HCT116 (cell line): Measurements from ENCODE around the gene IL17REL. TPM values are rescaled to one million over a fixed set of nuclear protein-coding genes. Genes with fewer than 3 reads are reported as not detected.

Experiments
- ATAC-seq: fragments of 200-7000 bp; cut with Tn5 transposase; 2 replicates; pipeline ENCODE4 v1.9.1; 2020; ENCODE audit warnings: mild to moderate bottlenecking, moderate library complexity
- BruUV-seq: library from RNA; stranded (reverse); fragments of 400-500 nt; replicated peaks from 2 replicates; lab custom pipeline; 2021; lab: Mats Ljungman, UMichigan
- CTCF ChIA-PET: fragments of 300-600 bp; sonication (Branson Sonifier 250); formaldehyde crosslinking; loops from one replicate; lab custom pipeline; 2021; ENCODE audit warnings: antibody characterized with exemption; lab: Charles Lee
- POLR2A ChIA-PET: fragments of 300-600, 350-600 bp; sonication (Branson Sonifier 250); formaldehyde crosslinking; loops from one replicate; lab custom pipeline; 2021; ENCODE audit warnings: antibody characterized with exemption; lab: Charles Lee
- RAD21 ChIA-PET, 2 experiments: fragments of 300-600 bp; sonication (Branson Sonifier 250); formaldehyde crosslinking; loops; one replicate each; lab custom pipeline; 2023; ENCODE audit warnings: low total read pairs in 2 of 2; ENCODE audit not compliant: uncharacterized antibody in 2 of 2, unreplicated experiment in 2 of 2, low non-redundant PET in 1 of 2; lab: Charles Lee
- DNase-seq: peaks from one replicate; pipeline ENCODE4 v3.0.0-alpha.2; 2010; ENCODE audit warnings: low read depth, low spot score
- H2AFZ ChIP-seq: fragments of 200-600 bp; shearing (Covaris generic), sonication (generic); 2 replicates; pipeline ENCODE4 v1.6.1; 2017; ENCODE audit warnings: low read depth, mixed run types, mixed read lengths, antibody characterized with exemption, low read length; ENCODE audit not compliant: poor library complexity, severe bottlenecking
- H3K27ac ChIP-seq: 2 replicates; pipeline ENCODE4 v1.5.1; 2012; ENCODE audit warnings: low read depth, low read length
- H3K27me3 ChIP-seq: fragments of 200-600 bp; sonication (generic); 2 replicates; pipeline ENCODE4 v1.6.1; 2016; ENCODE audit warnings: mixed run types, low read length, mixed read lengths; ENCODE audit not compliant: insufficient read depth
- H3K36me3 ChIP-seq, 2 experiments: fragments of 200-500 bp in 1 of 2; fragments of 200-600 bp in 1 of 2; sonication (Bioruptor generic) in 1 of 2; sonication (generic) in 1 of 2; 2 replicates each; pipeline versions ENCODE4 v1.5.1 to v1.6.1; 2014 to 2016; ENCODE audit warnings: low read length in 2 of 2, inconsistent platforms in 1 of 2, mixed read lengths in 1 of 2, mixed run types in 1 of 2; ENCODE audit not compliant: insufficient read depth in 2 of 2, control insufficient read depth in 1 of 2
- H3K4me1 ChIP-seq, 2 experiments: fragments of 200-600 bp in 1 of 2; sonication (generic) in 1 of 2; 2 replicates each; pipeline versions ENCODE4 v1.5.1 to v1.6.1; 2012 to 2017; ENCODE audit warnings: low read length in 2 of 2, inconsistent platforms in 1 of 2, mild to moderate bottlenecking in 1 of 2, mixed read lengths in 1 of 2, mixed run types in 1 of 2, moderate library complexity in 1 of 2; ENCODE audit not compliant: insufficient read depth in 2 of 2, control insufficient read depth in 1 of 2
- H3K4me2 ChIP-seq: fragments of 200-600 bp; sonication (generic); 2 replicates; pipeline ENCODE4 v1.6.1; 2017; ENCODE audit warnings: mixed run types, low read length, mixed read lengths
- H3K4me3 ChIP-seq, 2 experiments: fragments of 200-600 bp in 1 of 2; sonication (generic) in 1 of 2; replicated peaks in 1 of 2; 2 replicates each; pipeline ENCODE4 v1.5.1; 2011 to 2016; ENCODE audit warnings: low read length in 2 of 2, control low read depth in 1 of 2, low read depth in 1 of 2, mild to moderate bottlenecking in 1 of 2, mixed read lengths in 1 of 2, mixed run types in 1 of 2
- H3K79me2 ChIP-seq: fragments of 200-600 bp; sonication (generic); 2 replicates; pipeline ENCODE4 v1.6.1; 2017; ENCODE audit warnings: mild to moderate bottlenecking, mixed run types, low read length, moderate library complexity, mixed read lengths; ENCODE audit not compliant: insufficient read depth
- H3K9ac ChIP-seq: fragments of 200-600 bp; sonication (generic); 2 replicates; pipeline ENCODE4 v1.6.1; 2016; ENCODE audit warnings: low read length, mixed read lengths
- H3K9me2 ChIP-seq: fragments of 200-600 bp; sonication (generic), shearing (Covaris generic); 2 replicates; pipeline ENCODE4 v1.6.1; 2017; ENCODE audit warnings: mixed run types, mild to moderate bottlenecking, moderate library complexity; ENCODE audit not compliant: insufficient read depth
- H3K9me3 ChIP-seq, 2 experiments: fragments of 200-500 bp in 1 of 2; fragments of 200-600 bp in 1 of 2; sonication (Bioruptor generic) in 1 of 2; sonication (generic) in 1 of 2; 2 replicates each; pipeline ENCODE4 v1.6.1; 2014 to 2017; ENCODE audit warnings: low read length in 2 of 2, mixed read lengths in 2 of 2, inconsistent platforms in 1 of 2, low read depth in 1 of 2, mild to moderate bottlenecking in 1 of 2, mixed run types in 1 of 2, moderate library complexity in 1 of 2; ENCODE audit not compliant: control insufficient read depth in 1 of 2, insufficient read depth in 1 of 2
- H4K20me1 ChIP-seq: fragments of 200-600 bp; sonication (generic), shearing (Covaris generic); 2 replicates; pipeline ENCODE4 v1.6.1; 2017; ENCODE audit warnings: mixed run types, mild to moderate bottlenecking, moderate library complexity; ENCODE audit not compliant: insufficient read depth
- EGR1 ChIP-seq: IDR thresholded peaks from 2 replicates; pipeline ENCODE4 v1.6.1; 2012; ENCODE audit warnings: low read depth
- EZH2 ChIP-seq: fragments of 200-600 bp; sonication (generic); IDR thresholded peaks from 2 replicates; pipeline ENCODE4 v1.6.1; 2017; ENCODE audit warnings: antibody characterized with exemption, mixed run types
- FOSL1 ChIP-seq: IDR thresholded peaks from 2 replicates; pipeline ENCODE4 v1.6.1; 2012; ENCODE audit warnings: low read depth
- JUND ChIP-seq: IDR thresholded peaks from 2 replicates; pipeline ENCODE4 v1.6.1; 2012
- POLR2AphosphoS5 ChIP-seq: IDR thresholded peaks from 2 replicates; pipeline ENCODE4 v1.6.1; 2011; ENCODE audit warnings: mild to moderate bottlenecking, low read depth, low read length, moderate library complexity
- RAD21 ChIP-seq: IDR thresholded peaks from 2 replicates; pipeline ENCODE4 v1.6.1; 2012; ENCODE audit warnings: low read depth, mild to moderate bottlenecking
- SRF ChIP-seq: IDR thresholded peaks from 2 replicates; pipeline ENCODE4 v1.6.1; 2012; ENCODE audit warnings: low read depth
- ZFX ChIP-seq: fragments of 450-650 bp; IDR thresholded peaks from 2 replicates; pipeline ENCODE4 v1.6.1; 2017
- ZNF274 ChIP-seq: fragments of 200-500 bp; sonication (Bioruptor generic); IDR thresholded peaks from 2 replicates; pipeline ENCODE4 v1.6.1; 2014; ENCODE audit warnings: mild to moderate bottlenecking, low read depth, low read length, inconsistent platforms
- intact Hi-C: fragments of 100-400 bp; cut with micrococcal nuclease; formaldehyde crosslinking; loops from 2 replicates; pipeline ENCODE4 v1.10.0; 2022
- total RNA-seq: library from RNA; stranded (reverse); gene quantifications from one replicate; pipeline ENCODE4 v1.2.1, GENCODE V29; 2021; ENCODE audit not compliant: unreplicated experiment
- TF ChIP-seq, protein P1 (sequence below): IDR thresholded peaks from 2 replicates; pipeline ENCODE4 v1.6.1; 2012

IL17REL gene
- total RNA-seq, 1 experiment from 2014 or later: not detected

DNA sequence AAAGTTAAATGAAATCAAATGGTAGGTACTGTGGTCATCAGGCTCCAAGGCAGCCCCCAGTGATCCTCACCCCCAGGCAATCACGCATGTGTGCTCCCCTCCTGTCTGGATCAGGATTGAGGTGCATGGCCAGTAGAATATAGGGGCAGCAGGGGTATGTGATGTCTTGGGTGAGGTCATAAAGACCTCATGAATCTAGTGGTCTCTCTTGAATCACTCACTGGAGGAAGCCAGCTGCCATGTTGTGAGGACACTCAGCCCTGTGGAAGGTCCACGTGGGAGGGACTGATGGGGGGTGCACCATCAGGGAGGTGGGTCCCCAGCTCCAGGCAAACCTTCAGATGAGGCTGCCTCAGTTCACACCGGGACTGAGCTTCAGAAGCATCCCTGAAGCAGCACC lies 6.8 kb upstream of the IL17REL start:
- no peaks in the 10 kb centered on the region for H3K27me3 ChIP-seq
- H3K4me1 ChIP-seq: peaks cover 0 to 8% of the 10 kb centered on the region in 2 experiments; a peak in 1 of 4 replicates
- no peaks in the 10 kb centered on the region for H4K20me1 ChIP-seq
- H3K4me3 ChIP-seq: no peak overlapping the region
- H3K9me2 ChIP-seq: no peaks in the 10 kb centered on the region
- no peaks in the 10 kb centered on the region for H3K79me2 ChIP-seq
- TF ChIP-seq SRF: no peak
- TF ChIP-seq ZNF274: no peak
- TF ChIP-seq FOSL1: no peak
- TF ChIP-seq JUND: no peak
- TF ChIP-seq, protein P1, sequence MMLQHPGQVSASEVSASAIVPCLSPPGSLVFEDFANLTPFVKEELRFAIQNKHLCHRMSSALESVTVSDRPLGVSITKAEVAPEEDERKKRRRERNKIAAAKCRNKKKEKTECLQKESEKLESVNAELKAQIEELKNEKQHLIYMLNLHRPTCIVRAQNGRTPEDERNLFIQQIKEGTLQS: no peak
- no peak for TF ChIP-seq EGR1
- H3K9me3 ChIP-seq: peaks cover 0 to 6% of the 10 kb centered on the region in 2 experiments; a peak in 1 of 4 replicates
- ChIA-PET CTCF (interaction anchor here (0.8 kb wide), 1 partner anchor 11 kb away, joined by 4 read pairs; no protein-coding TSS in a partner anchor), POLR2A (no interaction called here), RAD21 (no interaction called here)
- no peak for ATAC-seq
- DNase-seq: no peak
- intact Hi-C loops: no loop called here
- H3K27ac ChIP-seq: no peak overlapping the region
- no peaks in the 10 kb centered on the region for H3K36me3 ChIP-seq
- BruUV-seq: no TSS peak
- H3K9ac ChIP-seq: no peak overlapping the region
- no peak overlapping the region for H3K4me2 ChIP-seq
- H2AFZ ChIP-seq: no peak overlapping the region

DNA sequence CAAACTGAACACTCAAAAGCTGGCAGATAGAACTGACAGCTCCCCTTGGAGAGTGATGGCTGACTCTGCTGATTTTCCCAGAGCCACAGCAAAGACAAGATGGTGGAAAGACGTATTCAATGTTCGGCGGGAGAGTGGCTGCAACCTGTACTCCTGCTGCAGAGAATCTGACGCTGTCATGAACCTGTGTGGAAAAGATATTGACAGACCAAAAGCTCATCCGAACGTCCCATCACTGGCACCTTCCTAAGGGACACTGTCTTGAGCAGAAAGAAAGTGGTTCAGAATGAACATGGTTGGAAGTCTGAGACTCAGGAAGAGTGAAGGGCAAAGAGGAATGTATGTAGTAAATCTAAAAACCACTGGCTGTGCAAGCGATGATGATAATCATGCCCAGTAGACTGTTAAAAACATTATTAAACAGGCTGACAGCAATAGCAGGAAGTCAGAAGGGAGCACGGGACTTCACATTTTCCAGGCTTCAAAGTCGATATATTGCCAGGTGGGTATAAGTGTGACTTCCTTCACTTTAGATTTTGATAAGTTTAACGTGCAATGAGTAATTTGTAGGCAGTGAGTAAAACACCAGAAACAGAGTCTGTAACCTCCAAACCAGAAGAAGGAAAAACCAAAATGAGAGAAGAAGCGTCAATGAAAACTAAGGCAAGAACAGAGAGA lies 6.2 kb upstream of the IL17REL start:
- no peak overlapping the region for H3K9ac ChIP-seq
- no peak for TF ChIP-seq EZH2
- TF ChIP-seq EGR1: no peak
- TF ChIP-seq POLR2AphosphoS5: no peak
- no peak for TF ChIP-seq JUND
- no peak for TF ChIP-seq ZFX
- no peak for TF ChIP-seq ZNF274
- no peak for TF ChIP-seq RAD21
- DNase-seq: no peak
- H3K27me3 ChIP-seq: no peaks in the 10 kb centered on the region
- ChIA-PET RAD21 (no interaction called here), POLR2A (no interaction called here), CTCF (no interaction called here)
- no peak overlapping the region for H3K27ac ChIP-seq
- no peaks in the 10 kb centered on the region for H4K20me1 ChIP-seq
- no peak overlapping the region for H3K4me2 ChIP-seq
- peaks cover 0 to 6% of the 10 kb centered on the region in 2 experiments; a peak in 1 of 4 replicates for H3K9me3 ChIP-seq
- no peak for ATAC-seq
- H3K36me3 ChIP-seq: no peaks in the 10 kb centered on the region
- intact Hi-C loops: no loop called here
- no peaks in the 10 kb centered on the region for H3K79me2 ChIP-seq
- H2AFZ ChIP-seq: no peak overlapping the region
- H3K9me2 ChIP-seq: no peaks in the 10 kb centered on the region
- no TSS peak for BruUV-seq
- H3K4me3 ChIP-seq: no peak overlapping the region
- H3K4me1 ChIP-seq: peaks cover 0 to 8% of the 10 kb centered on the region in 2 experiments; a peak in 1 of 4 replicates
